HCT116 (cell line): ENCODE results near the gene SLC5A1. TPM values are rescaled to one million over a fixed set of nuclear protein-coding genes. Genes with fewer than 3 reads are reported as not detected.

Experiments used
- ATAC-seq: fragments of 200-7000 bp; cut with Tn5 transposase; 2 replicates; pipeline ENCODE4 v1.9.1; 2020; ENCODE audit warnings: mild to moderate bottlenecking, moderate library complexity
- BruUV-seq: library from RNA; stranded (reverse); fragments of 400-500 nt; replicated peaks from 2 replicates; lab custom pipeline; 2021; lab: Mats Ljungman, UMichigan
- CTCF ChIA-PET: fragments of 300-600 bp; sonication (Branson Sonifier 250); formaldehyde crosslinking; loops from one replicate; lab custom pipeline; 2021; ENCODE audit warnings: antibody characterized with exemption; lab: Charles Lee
- POLR2A ChIA-PET: fragments of 300-600, 350-600 bp; sonication (Branson Sonifier 250); formaldehyde crosslinking; loops from one replicate; lab custom pipeline; 2021; ENCODE audit warnings: antibody characterized with exemption; lab: Charles Lee
- RAD21 ChIA-PET, 2 experiments: fragments of 300-600 bp; sonication (Branson Sonifier 250); formaldehyde crosslinking; loops; one replicate each; lab custom pipeline; 2023; ENCODE audit warnings: low total read pairs in 2 of 2; ENCODE audit not compliant: uncharacterized antibody in 2 of 2, unreplicated experiment in 2 of 2, low non-redundant PET in 1 of 2; lab: Charles Lee
- DNase-seq: peaks from one replicate; pipeline ENCODE4 v3.0.0-alpha.2; 2010; ENCODE audit warnings: low read depth, low spot score
- H2AFZ ChIP-seq: fragments of 200-600 bp; shearing (Covaris generic), sonication (generic); 2 replicates; pipeline ENCODE4 v1.6.1; 2017; ENCODE audit warnings: low read depth, mixed run types, mixed read lengths, antibody characterized with exemption, low read length; ENCODE audit not compliant: poor library complexity, severe bottlenecking
- H3K27ac ChIP-seq: 2 replicates; pipeline ENCODE4 v1.5.1; 2012; ENCODE audit warnings: low read depth, low read length
- H3K27me3 ChIP-seq: fragments of 200-600 bp; sonication (generic); 2 replicates; pipeline ENCODE4 v1.6.1; 2016; ENCODE audit warnings: mixed run types, low read length, mixed read lengths; ENCODE audit not compliant: insufficient read depth
- H3K36me3 ChIP-seq, 2 experiments: fragments of 200-500 bp in 1 of 2; fragments of 200-600 bp in 1 of 2; sonication (Bioruptor generic) in 1 of 2; sonication (generic) in 1 of 2; 2 replicates each; pipeline versions ENCODE4 v1.5.1 to v1.6.1; 2014 to 2016; ENCODE audit warnings: low read length in 2 of 2, inconsistent platforms in 1 of 2, mixed read lengths in 1 of 2, mixed run types in 1 of 2; ENCODE audit not compliant: insufficient read depth in 2 of 2, control insufficient read depth in 1 of 2
- H3K4me1 ChIP-seq, 2 experiments: fragments of 200-600 bp in 1 of 2; sonication (generic) in 1 of 2; 2 replicates each; pipeline versions ENCODE4 v1.5.1 to v1.6.1; 2012 to 2017; ENCODE audit warnings: low read length in 2 of 2, inconsistent platforms in 1 of 2, mild to moderate bottlenecking in 1 of 2, mixed read lengths in 1 of 2, mixed run types in 1 of 2, moderate library complexity in 1 of 2; ENCODE audit not compliant: insufficient read depth in 2 of 2, control insufficient read depth in 1 of 2
- H3K4me2 ChIP-seq: fragments of 200-600 bp; sonication (generic); 2 replicates; pipeline ENCODE4 v1.6.1; 2017; ENCODE audit warnings: mixed run types, low read length, mixed read lengths
- H3K4me3 ChIP-seq, 2 experiments: fragments of 200-600 bp in 1 of 2; sonication (generic) in 1 of 2; replicated peaks in 1 of 2; 2 replicates each; pipeline ENCODE4 v1.5.1; 2011 to 2016; ENCODE audit warnings: low read length in 2 of 2, control low read depth in 1 of 2, low read depth in 1 of 2, mild to moderate bottlenecking in 1 of 2, mixed read lengths in 1 of 2, mixed run types in 1 of 2
- H3K79me2 ChIP-seq: fragments of 200-600 bp; sonication (generic); 2 replicates; pipeline ENCODE4 v1.6.1; 2017; ENCODE audit warnings: mild to moderate bottlenecking, mixed run types, low read length, moderate library complexity, mixed read lengths; ENCODE audit not compliant: insufficient read depth
- H3K9ac ChIP-seq: fragments of 200-600 bp; sonication (generic); 2 replicates; pipeline ENCODE4 v1.6.1; 2016; ENCODE audit warnings: low read length, mixed read lengths
- H3K9me2 ChIP-seq: fragments of 200-600 bp; sonication (generic), shearing (Covaris generic); 2 replicates; pipeline ENCODE4 v1.6.1; 2017; ENCODE audit warnings: mixed run types, mild to moderate bottlenecking, moderate library complexity; ENCODE audit not compliant: insufficient read depth
- H3K9me3 ChIP-seq, 2 experiments: fragments of 200-500 bp in 1 of 2; fragments of 200-600 bp in 1 of 2; sonication (Bioruptor generic) in 1 of 2; sonication (generic) in 1 of 2; 2 replicates each; pipeline ENCODE4 v1.6.1; 2014 to 2017; ENCODE audit warnings: low read length in 2 of 2, mixed read lengths in 2 of 2, inconsistent platforms in 1 of 2, low read depth in 1 of 2, mild to moderate bottlenecking in 1 of 2, mixed run types in 1 of 2, moderate library complexity in 1 of 2; ENCODE audit not compliant: control insufficient read depth in 1 of 2, insufficient read depth in 1 of 2
- H4K20me1 ChIP-seq: fragments of 200-600 bp; sonication (generic), shearing (Covaris generic); 2 replicates; pipeline ENCODE4 v1.6.1; 2017; ENCODE audit warnings: mixed run types, mild to moderate bottlenecking, moderate library complexity; ENCODE audit not compliant: insufficient read depth
- CBX3 ChIP-seq: IDR thresholded peaks from 2 replicates; pipeline ENCODE4 v1.6.1; 2012; ENCODE audit warnings: low read depth
- EGR1 ChIP-seq: IDR thresholded peaks from 2 replicates; pipeline ENCODE4 v1.6.1; 2012; ENCODE audit warnings: low read depth
- EZH2phosphoT487 ChIP-seq: fragments of 200-600 bp; IDR thresholded peaks from 2 replicates; pipeline ENCODE4 v1.6.1; 2018; ENCODE audit warnings: antibody characterized with exemption, borderline replicate concordance
- FOSL1 ChIP-seq: IDR thresholded peaks from 2 replicates; pipeline ENCODE4 v1.6.1; 2012; ENCODE audit warnings: low read depth
- POLR2A ChIP-seq: IDR thresholded peaks from 2 replicates; pipeline ENCODE4 v1.7.0; 2011; ENCODE audit warnings: borderline replicate concordance; ENCODE audit not compliant: insufficient read depth, insufficient read length; ENCODE audit errors: extremely low read depth
- POLR2AphosphoS5 ChIP-seq: IDR thresholded peaks from 2 replicates; pipeline ENCODE4 v1.6.1; 2011; ENCODE audit warnings: mild to moderate bottlenecking, low read depth, low read length, moderate library complexity
- RAD21 ChIP-seq: IDR thresholded peaks from 2 replicates; pipeline ENCODE4 v1.6.1; 2012; ENCODE audit warnings: low read depth, mild to moderate bottlenecking
- SRF ChIP-seq: IDR thresholded peaks from 2 replicates; pipeline ENCODE4 v1.6.1; 2012; ENCODE audit warnings: low read depth
- YY1 ChIP-seq: IDR thresholded peaks from 2 replicates; pipeline ENCODE4 v1.6.1; 2011; ENCODE audit warnings: low read length, low read depth, moderate library complexity, mild to moderate bottlenecking; ENCODE audit not compliant: insufficient replicate concordance; ENCODE audit errors: extremely low read depth
- ZNF274 ChIP-seq: fragments of 200-500 bp; sonication (Bioruptor generic); IDR thresholded peaks from 2 replicates; pipeline ENCODE4 v1.6.1; 2014; ENCODE audit warnings: mild to moderate bottlenecking, low read depth, low read length, inconsistent platforms
- intact Hi-C: fragments of 100-400 bp; cut with micrococcal nuclease; formaldehyde crosslinking; loops from 2 replicates; pipeline ENCODE4 v1.10.0; 2022
- total RNA-seq: library from RNA; stranded (reverse); gene quantifications from one replicate; pipeline ENCODE4 v1.2.1, GENCODE V29; 2021; ENCODE audit not compliant: unreplicated experiment
- TF ChIP-seq, protein P1 (sequence below), 3 experiments: fragments of 200-600 bp in 1 of 3; sonication (generic) in 1 of 3; IDR thresholded peaks in 2 of 3; conservative IDR thresholded peaks in 1 of 3; 2 replicates each; pipeline ENCODE4 v1.5.1; 2012 to 2017; ENCODE audit warnings: low read depth in 2 of 3, low read length in 2 of 3, antibody characterized with exemption in 1 of 3, borderline replicate concordance in 1 of 3, control low read depth in 1 of 3, mild to moderate bottlenecking in 1 of 3, mixed read lengths in 1 of 3, mixed run types in 1 of 3, moderate library complexity in 1 of 3; ENCODE audit not compliant: insufficient read depth in 1 of 3
- TF ChIP-seq, protein P2 (sequence below): IDR thresholded peaks from 2 replicates; pipeline ENCODE4 v1.6.1; 2012

The SLC5A1 gene
- total RNA-seq, 1 experiment from 2014 or later = 0.32 TPM

DNA sequence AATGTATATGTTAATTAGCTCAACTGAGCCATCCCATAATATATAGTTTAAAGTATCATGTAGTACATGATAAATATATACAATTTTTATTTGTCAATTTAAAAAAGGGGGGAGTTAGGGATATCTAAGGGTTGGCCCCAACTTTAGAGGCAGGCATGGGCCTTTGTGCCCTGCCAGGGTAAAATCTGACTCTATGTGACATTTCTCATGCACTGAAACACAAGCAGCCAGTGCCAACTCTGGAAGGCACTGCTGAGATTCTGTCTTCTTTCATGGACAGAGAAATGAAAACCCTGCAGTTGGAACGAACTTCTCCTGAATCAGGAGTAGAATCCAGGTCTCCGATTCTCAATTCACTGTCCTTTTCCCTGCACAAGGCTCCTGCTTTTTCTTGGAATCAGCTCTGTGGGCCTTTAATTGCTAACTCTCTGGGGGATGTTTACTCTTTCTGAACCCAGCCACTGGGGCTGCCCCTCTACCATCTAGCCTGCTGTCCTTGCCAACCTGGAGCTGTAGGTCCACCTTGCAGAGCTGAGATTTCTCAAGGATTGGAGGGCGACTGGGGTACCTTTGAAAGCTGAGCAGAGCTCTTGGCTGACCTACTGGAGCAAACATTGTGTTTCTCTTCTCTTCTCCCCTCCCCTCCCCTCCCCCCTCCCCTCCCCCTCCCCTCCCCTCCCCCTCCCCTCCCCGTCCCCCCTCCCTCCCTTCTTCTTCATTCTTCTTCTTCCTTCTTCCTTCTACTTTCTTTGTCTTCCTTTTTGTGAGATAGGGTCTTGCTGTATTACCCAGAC, 26.7 kb downstream of the SLC5A1 start:
- Histone ChIP-seq H3K79me2 (no peaks in the 10 kb centered on the region), H2AFZ (no peak overlapping the region), H4K20me1 (no peaks in the 10 kb centered on the region), H3K4me1 (no peaks in the 10 kb centered on the region), H3K27me3 (no peaks in the 10 kb centered on the region), H3K27ac (no peak overlapping the region), H3K36me3 (no peaks in the 10 kb centered on the region), H3K9me3 (no peaks in the 10 kb centered on the region), H3K4me3 (no peak overlapping the region), H3K9ac (no peak overlapping the region), H3K4me2 (no peak overlapping the region), H3K9me2 (no peaks in the 10 kb centered on the region)
- no peak for ATAC-seq
- BruUV-seq = no TSS peak
- intact Hi-C loops = no loop called here
- DNase-seq = no peak
- CTCF ChIA-PET = interaction anchor here (0.6 to 0.9 kb wide), 2 partner anchors 89 to 99 kb away, joined by 3 read pairs; no protein-coding TSS in a partner anchor
- POLR2A ChIA-PET = no interaction called here
- TF ChIP-seq, protein P1, sequence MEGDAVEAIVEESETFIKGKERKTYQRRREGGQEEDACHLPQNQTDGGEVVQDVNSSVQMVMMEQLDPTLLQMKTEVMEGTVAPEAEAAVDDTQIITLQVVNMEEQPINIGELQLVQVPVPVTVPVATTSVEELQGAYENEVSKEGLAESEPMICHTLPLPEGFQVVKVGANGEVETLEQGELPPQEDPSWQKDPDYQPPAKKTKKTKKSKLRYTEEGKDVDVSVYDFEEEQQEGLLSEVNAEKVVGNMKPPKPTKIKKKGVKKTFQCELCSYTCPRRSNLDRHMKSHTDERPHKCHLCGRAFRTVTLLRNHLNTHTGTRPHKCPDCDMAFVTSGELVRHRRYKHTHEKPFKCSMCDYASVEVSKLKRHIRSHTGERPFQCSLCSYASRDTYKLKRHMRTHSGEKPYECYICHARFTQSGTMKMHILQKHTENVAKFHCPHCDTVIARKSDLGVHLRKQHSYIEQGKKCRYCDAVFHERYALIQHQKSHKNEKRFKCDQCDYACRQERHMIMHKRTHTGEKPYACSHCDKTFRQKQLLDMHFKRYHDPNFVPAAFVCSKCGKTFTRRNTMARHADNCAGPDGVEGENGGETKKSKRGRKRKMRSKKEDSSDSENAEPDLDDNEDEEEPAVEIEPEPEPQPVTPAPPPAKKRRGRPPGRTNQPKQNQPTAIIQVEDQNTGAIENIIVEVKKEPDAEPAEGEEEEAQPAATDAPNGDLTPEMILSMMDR (IDR thresholded peaks at IDR 0.05 in 2 of 3, conservative IDR thresholded peaks at IDR 0.05 in 1 of 3; ENCODE audit: borderline replicate concordance in 1 of 3, insufficient read depth in 1 of 3, low read depth in 2 of 3, low read length in 2 of 3) = no peak
- TF ChIP-seq, protein P2, sequence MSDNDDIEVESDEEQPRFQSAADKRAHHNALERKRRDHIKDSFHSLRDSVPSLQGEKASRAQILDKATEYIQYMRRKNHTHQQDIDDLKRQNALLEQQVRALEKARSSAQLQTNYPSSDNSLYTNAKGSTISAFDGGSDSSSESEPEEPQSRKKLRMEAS = no peak
- TF ChIP-seq FOSL1 (no peak), RAD21 (no peak), EZH2phosphoT487 (no peak), CBX3 (no peak), POLR2A (no peak), POLR2AphosphoS5 (no peak), YY1 (no peak), ZNF274 (no peak), SRF (no peak), EGR1 (no peak)
- RAD21 ChIA-PET = no interaction called here
